B cell (primary cell): Measurements from ENCODE around the gene CHORDC1. TPM values are rescaled to one million over a fixed set of nuclear protein-coding genes. Genes with fewer than 3 reads are reported as not detected.

ENCODE experiments used
- ATAC-seq: fragments of 200-7000 bp; cut with Tn5 transposase; one replicate; pipeline ENCODE4 v1.10.0; 2021; ENCODE audit warnings: low read depth, mild to moderate bottlenecking, moderate number of reproducible peaks, moderate library complexity
- CTCF ChIA-PET: fragments of 350-600 bp; sonication (Branson Sonifier 250); formaldehyde crosslinking; loops from one replicate; lab custom pipeline; 2021; ENCODE audit warnings: antibody characterized with exemption, inconsistent platforms; lab: Charles Lee
- POLR2A ChIA-PET: fragments of 350-600 bp; sonication (Branson Sonifier 250); formaldehyde crosslinking; loops from one replicate; lab custom pipeline; 2021; ENCODE audit warnings: antibody characterized with exemption; lab: Charles Lee
- DNase-seq: peaks from one replicate; pipeline ENCODE4 v3.0.0; 2013
- H2AFZ ChIP-seq: 2 replicates; pipeline ENCODE4 v1.6.1; 2012; ENCODE audit warnings: mild to moderate bottlenecking, low read depth, low read length; ENCODE audit not compliant: insufficient read depth, poor library complexity, severe bottlenecking
- H3K27ac ChIP-seq, 2 donors: 1 replicate in 1 of 2; 2 replicates in 1 of 2; pipeline ENCODE4 v1.5.1; 2012 to 2013; ENCODE audit warnings: low read length in 2 of 2, mild to moderate bottlenecking in 2 of 2, moderate library complexity in 1 of 2
- H3K27me3 ChIP-seq, 4 experiments: fragments of 200-600 bp in 1 of 4; sonication (generic) in 1 of 4; replicated peaks in 1 of 4; 1 replicate in 2 of 4; 2 replicates in 2 of 4; pipeline versions ENCODE4 v1.6.1 to v1.7.0; 2013 to 2016; ENCODE audit warnings: low read length in 3 of 4, mild to moderate bottlenecking in 2 of 4, mixed read lengths in 1 of 4, moderate library complexity in 1 of 4; ENCODE audit not compliant: insufficient read depth in 4 of 4, control insufficient read depth in 3 of 4; ENCODE audit errors: control extremely low read depth in 1 of 4
- H3K36me3 ChIP-seq, 2 experiments: replicated peaks in 1 of 2; 1 replicate in 1 of 2; 2 replicates in 1 of 2; pipeline versions ENCODE4 v1.6.1 to v1.7.1; 2013; ENCODE audit warnings: low read length in 1 of 2; ENCODE audit not compliant: insufficient read depth in 2 of 2, control insufficient read depth in 1 of 2; ENCODE audit errors: control extremely low read depth in 1 of 2, extremely low read depth in 1 of 2
- H3K4me1 ChIP-seq, 2 donors: fragments of 200-600 bp in 1 of 2; sonication (generic) in 1 of 2; 1 replicate in 1 of 2; 2 replicates in 1 of 2; pipeline versions ENCODE4 v1.5.1 to v1.6.1; 2013 to 2017; ENCODE audit warnings: low read length in 2 of 2; ENCODE audit not compliant: control insufficient read depth in 2 of 2, insufficient read depth in 2 of 2
- H3K4me2 ChIP-seq: replicated peaks from 2 replicates; pipeline ENCODE3; 2012; ENCODE audit warnings: mild to moderate bottlenecking, low read depth, low read length; ENCODE audit not compliant: poor library complexity, severe bottlenecking
- H3K4me3 ChIP-seq, 5 experiments: fragments of 200-600 bp in 1 of 5; sonication (generic) in 1 of 5; 1 replicate in 3 of 5; 2 replicates in 2 of 5; pipeline versions ENCODE4 v1.5.1 to v1.7.0; 2011 to 2016; ENCODE audit warnings: low read length in 4 of 5, mild to moderate bottlenecking in 4 of 5, low read depth in 2 of 5, control low read depth in 1 of 5, moderate library complexity in 1 of 5; ENCODE audit not compliant: insufficient read depth in 1 of 5; ENCODE audit errors: control extremely low read depth in 1 of 5, extremely low read depth in 1 of 5
- H3K79me2 ChIP-seq: fragments of 200-600 bp; sonication (generic); one replicate; pipeline ENCODE4 v1.6.0; 2016; ENCODE audit warnings: low read length; ENCODE audit not compliant: control insufficient read depth, insufficient read depth
- H3K9ac ChIP-seq: fragments of 200-600 bp; sonication (generic); 2 replicates; pipeline ENCODE4 v1.6.1; 2017; ENCODE audit warnings: mild to moderate bottlenecking, low read length, moderate library complexity
- H3K9me3 ChIP-seq, 3 donors: one replicate each; pipeline versions ENCODE4 v1.6.1 to v1.7.1; 2013; ENCODE audit warnings: low read length in 2 of 3; ENCODE audit not compliant: control insufficient read depth in 2 of 3, insufficient read depth in 1 of 3; ENCODE audit errors: control extremely low read depth in 1 of 3
- H4K20me1 ChIP-seq: 2 replicates; pipeline ENCODE4 v1.6.0; 2012; ENCODE audit warnings: mild to moderate bottlenecking, low read length; ENCODE audit not compliant: insufficient read depth, control insufficient read depth, poor library complexity, severe bottlenecking
- H3K27ac Mint-ChIP-seq: one replicate; pipeline ENCODE4 v1.8.0; 2021; ENCODE audit warnings: mixed read lengths
- H3K27me3 Mint-ChIP-seq: one replicate; pipeline ENCODE4 v1.8.0; 2021; ENCODE audit warnings: mixed read lengths
- H3K4me1 Mint-ChIP-seq: one replicate; pipeline ENCODE4 v1.8.0; 2021; ENCODE audit warnings: mixed read lengths
- H3K4me3 Mint-ChIP-seq: one replicate; pipeline ENCODE4 v1.8.0; 2021; ENCODE audit warnings: mixed read lengths
- H3K9me3 Mint-ChIP-seq: one replicate; pipeline ENCODE4 v1.8.0; 2022; ENCODE audit warnings: mixed read lengths; ENCODE audit not compliant: insufficient read depth
- CTCF ChIP-seq: fragments of 200-600 bp; IDR thresholded peaks from one replicate; pipeline ENCODE4 v1.8.0; 2022; ENCODE audit warnings: antibody characterized with exemption, mild to moderate bottlenecking
- EZH2 ChIP-seq: IDR thresholded peaks from 2 replicates; pipeline ENCODE4 v1.6.1; 2012; ENCODE audit warnings: borderline replicate concordance, low read depth, mild to moderate bottlenecking, moderate library complexity, low read length; ENCODE audit not compliant: insufficient read depth, poor library complexity, severe bottlenecking
- WGBS: methylation state at CpG from one replicate; pipeline ENCODE4 v1.1.5; 2013; ENCODE audit warnings: missing lambda C conversion rate; ENCODE audit not compliant: insufficient coverage; 5-methylcytosine and 5-hydroxymethylcytosine counted together
- intact Hi-C: fragments of 100-400 bp; cut with micrococcal nuclease; formaldehyde crosslinking; loops from one replicate; pipeline ENCODE4 v1.10.0; 2022
- polyA plus RNA-seq: library from polyadenylated mRNA; depleted of rRNA; stranded (reverse); fragments of >200 nt; gene quantifications from 2 replicates; pipeline ENCODE4 v1.2.3, GENCODE V29; 2012
- total RNA-seq, 2 donors: library from RNA; stranded (reverse); fragments of 120-200 nt in 1 of 2; gene quantifications; 1 replicate in 1 of 2; 2 replicates in 1 of 2; pipeline versions ENCODE4 v1.2.3 to v1.2.4, GENCODE V29; 2013 to 2022

The CHORDC1 gene
- total and polyA plus RNA-seq, 2 donors (not counting 1 experiment from before 2014, with no cell fraction given) = 22.1 to 76.9 TPM

DNA sequence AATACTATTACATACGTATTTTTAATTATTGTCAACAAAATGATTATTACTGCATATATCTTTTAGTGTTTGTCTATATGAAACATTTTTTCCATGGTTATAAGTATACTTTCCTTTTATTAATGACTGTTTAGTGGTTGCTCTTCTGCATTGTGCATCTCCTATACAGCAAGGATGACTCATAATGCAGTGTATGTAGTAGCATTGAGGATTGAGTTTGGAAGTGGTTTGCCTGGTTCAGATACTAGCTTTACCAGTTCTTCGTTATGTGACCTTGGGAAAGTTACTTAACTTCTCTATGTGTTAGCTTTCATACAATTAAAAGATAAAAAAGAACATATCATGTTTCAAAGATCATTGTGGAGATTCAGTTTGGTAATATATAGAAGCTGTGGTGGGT is 44.1 kb downstream of the CHORDC1 start:
- POLR2A ChIA-PET = no interaction called here

GRCh38 chr11:90176069-90176468 is 46.8 kb downstream of the CHORDC1 start:
- no peak overlapping the region for H3K4me2 ChIP-seq
- ChIA-PET POLR2A (no interaction called here), CTCF (no interaction called here)
- H3K4me1 Mint-ChIP-seq = no peaks in the 10 kb centered on the region
- H3K4me1 ChIP-seq = no peaks in the 10 kb centered on the region
- no peak overlapping the region for H3K9ac ChIP-seq
- TF ChIP-seq EZH2 = no peak
- TF ChIP-seq CTCF = no peak
- no peak overlapping the region for H2AFZ ChIP-seq
- no peaks in the 10 kb centered on the region for H3K79me2 ChIP-seq
- no peak overlapping the region for H3K4me3 Mint-ChIP-seq
- ATAC-seq = no peak
- DNase-seq = no peak
- H3K27me3 Mint-ChIP-seq = peaks cover 7% of the 10 kb centered on the region
- intact Hi-C loops = no loop called here
- no peaks in the 10 kb centered on the region for H3K9me3 ChIP-seq
- no peaks in the 10 kb centered on the region for H3K27me3 ChIP-seq
- H3K27ac ChIP-seq = no peak overlapping the region
- WGBS = no CpG with 5 or more reads among the region's 1 CpG
- H3K9me3 Mint-ChIP-seq = no peaks in the 10 kb centered on the region
- H3K4me3 ChIP-seq = no peak overlapping the region
- no peaks in the 10 kb centered on the region for H3K36me3 ChIP-seq
- no peaks in the 10 kb centered on the region for H4K20me1 ChIP-seq
- no peak overlapping the region for H3K27ac Mint-ChIP-seq

More for the DNA sequence above, 44.1 kb downstream of the CHORDC1 start:
- H3K4me1 ChIP-seq = no peaks in the 10 kb centered on the region
- no peak overlapping the region for H2AFZ ChIP-seq
- no peaks in the 10 kb centered on the region for H3K27me3 ChIP-seq
- Mint-ChIP-seq H3K27ac (no peak overlapping the region), H3K9me3 (no peaks in the 10 kb centered on the region), H3K27me3 (no peaks in the 10 kb centered on the region), H3K4me1 (peaks cover 2% of the 10 kb centered on the region), H3K4me3 (no peak overlapping the region)
- no peaks in the 10 kb centered on the region for H4K20me1 ChIP-seq
- H3K9me3 ChIP-seq = no peaks in the 10 kb centered on the region
- H3K9ac ChIP-seq = no peak overlapping the region
- no peak overlapping the region for H3K27ac ChIP-seq
- DNase-seq (no peak), ATAC-seq (no peak)
- CTCF ChIA-PET = no interaction called here
- TF ChIP-seq CTCF (no peak), EZH2 (no peak)
- H3K4me3 ChIP-seq = no peak overlapping the region
- no peaks in the 10 kb centered on the region for H3K36me3 ChIP-seq
- H3K79me2 ChIP-seq = no peaks in the 10 kb centered on the region
- no CpG with 5 or more reads among the region's 2 CpGs for WGBS
- H3K4me2 ChIP-seq = no peak overlapping the region
- intact Hi-C loops = no loop called here
